HFF-Myc (cell line): Measurements from ENCODE around the gene EYA2.

Source experiments
- DNase-seq: peaks from one replicate; pipeline ENCODE4 v3.0.0-alpha.2; 2011; ENCODE audit warnings: low read depth; ENCODE audit errors: extremely low read depth
- H3K4me3 ChIP-seq: replicated peaks from 2 replicates; pipeline ENCODE4 v1.5.1; 2011; ENCODE audit warnings: low read depth, mild to moderate bottlenecking, control low read depth, low read length
- CTCF ChIP-seq: IDR thresholded peaks from 2 replicates; pipeline ENCODE4 v1.5.1; 2012; ENCODE audit warnings: mild to moderate bottlenecking, low read depth, low read length, control low read depth; ENCODE audit errors: missing control alignments

EYA2 gene

GRCh38 chr20:47210470-47210869 lies 315.8 kb downstream of the EYA2 start:
- DNase-seq, result no peak
- no peak overlapping the region for H3K4me3 ChIP-seq
- TF ChIP-seq CTCF, result no peak

- DNase-seq, result no peak
- no peak overlapping the region for H3K4me3 ChIP-seq
- TF ChIP-seq CTCF, result no peak
Observed at GRCh38 chr20:47211036-47211435, 316.4 kb downstream of the EYA2 start.

- TF ChIP-seq CTCF, result no peak
- no peak overlapping the region for H3K4me3 ChIP-seq
- no peak for DNase-seq
Observed at GRCh38 chr20:47212606-47213207, 318.1 kb downstream of the EYA2 start.

- no peak for DNase-seq
- TF ChIP-seq CTCF, result no peak
- H3K4me3 ChIP-seq, result no peak overlapping the region
Observed at GRCh38 chr20:47213966-47214365, 319.3 kb downstream of the EYA2 start.

- no peak overlapping the region for H3K4me3 ChIP-seq
- DNase-seq, result no peak
- TF ChIP-seq CTCF, result no peak
Observed at GRCh38 chr20:47215653-47216397, 321.2 kb downstream of the EYA2 start.

GRCh38 chr20:47216819-47217410 lies 322.3 kb downstream of the EYA2 start:
- TF ChIP-seq CTCF, result no peak
- no peak overlapping the region for H3K4me3 ChIP-seq
- no peak for DNase-seq
